ENCODE measurements around the gene IPO11. TPM values are rescaled to one million over a fixed set of nuclear protein-coding genes. Genes with fewer than 3 reads are reported as not detected.

IPO11 gene
- total and polyA plus RNA-seq, 9 donors = 10.4 to 40.3 (median 24.6) TPM

GRCh38 chr5:62521319-62521718 is 108.8 kb downstream of the IPO11 start:
- no peaks in the 10 kb centered on the region for H3K9me3 ChIP-seq
- DNase-seq = no peak
- no peaks in the 10 kb centered on the region for H3K27me3 ChIP-seq
- no peak overlapping the region for H3K27ac ChIP-seq
- H3K36me3 ChIP-seq = no peaks in the 10 kb centered on the region
- H3K4me3 ChIP-seq = no peak overlapping the region
- H3K4me1 ChIP-seq (ENCODE audit: insufficient read depth) = peaks cover 2% of the 10 kb centered on the region
- WGBS, 3 donors = 68 to 74% (median 72%) methylated on average over 2 of the region's 2 CpGs
- intact Hi-C loops (cut with DNase I) = no loop called here
- TF ChIP-seq CTCF (IDR thresholded peaks at IDR 0.05) = no peak
- no peak for TF ChIP-seq POLR2A (IDR thresholded peaks at IDR 0.05)
- no peak for TF ChIP-seq EP300 (IDR thresholded peaks at IDR 0.05)

GRCh38 chr5:62522811-62523210 is 110.2 kb downstream of the IPO11 start:
- Histone ChIP-seq H3K4me3 (no peak overlapping the region), H3K9me3 (no peaks in the 10 kb centered on the region), H3K36me3 (no peaks in the 10 kb centered on the region), H3K4me1 (ENCODE audit: insufficient read depth) (peaks cover 2% of the 10 kb centered on the region), H3K27ac (no peak overlapping the region), H3K27me3 (no peaks in the 10 kb centered on the region)
- 91 to 100% (median 98%) methylated on average over 1 of the region's 1 CpG for WGBS, 3 donors
- TF ChIP-seq POLR2A (IDR thresholded peaks at IDR 0.05) = no peak
- no peak for TF ChIP-seq EP300 (IDR thresholded peaks at IDR 0.05)
- TF ChIP-seq CTCF (IDR thresholded peaks at IDR 0.05) = no peak
- no peak for DNase-seq
- intact Hi-C loops (cut with DNase I) = no loop called here

DNA sequence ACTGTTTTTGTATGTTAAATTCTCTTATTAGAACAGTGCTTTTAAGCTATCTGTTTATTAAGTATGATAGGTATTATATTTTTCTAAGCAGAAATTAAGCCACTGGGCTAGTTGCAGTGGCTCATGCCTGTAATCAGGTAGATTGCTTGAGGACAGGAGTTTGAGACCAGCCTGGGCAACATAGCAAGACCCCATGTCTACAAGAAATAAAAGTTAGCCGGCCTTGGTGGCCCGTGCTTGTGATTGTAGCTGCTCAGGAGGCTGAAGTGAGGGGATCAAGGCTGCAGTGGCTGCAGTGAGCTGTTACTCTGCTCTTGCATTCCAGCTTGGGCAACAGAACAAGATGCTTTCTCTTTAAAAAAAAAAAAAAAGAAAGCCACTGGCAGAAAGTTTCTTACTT is 121.0 kb downstream of the IPO11 start:
- intact Hi-C loops (cut with DNase I) = no loop called here
- WGBS, 3 donors = 83 to 86% (median 85%) methylated on average over 2 of the region's 2 CpGs

GRCh38 chr5:62534461-62535236 is 122.1 kb downstream of the IPO11 start:
- H3K27ac ChIP-seq = no peak overlapping the region
- intact Hi-C loops (cut with DNase I) = no loop called here
- WGBS, 3 donors = 50 to 98% (median 72%) methylated on average over 4 of the region's 4 CpGs

More for the DNA sequence above, 121.0 kb downstream of the IPO11 start:
- no peaks in the 10 kb centered on the region for H3K36me3 ChIP-seq
- no peak overlapping the region for H3K27ac ChIP-seq
- H3K9me3 ChIP-seq = no peaks in the 10 kb centered on the region
- no peak for DNase-seq
- TF ChIP-seq EP300 (IDR thresholded peaks at IDR 0.05) (no peak), CTCF (IDR thresholded peaks at IDR 0.05) (no peak)
- H3K27me3 ChIP-seq = no peaks in the 10 kb centered on the region
- H3K4me1 ChIP-seq (ENCODE audit: insufficient read depth) = no peaks in the 10 kb centered on the region
- no peak overlapping the region for H3K4me3 ChIP-seq

More at GRCh38 chr5:62534461-62535236, 122.1 kb downstream of the IPO11 start:
- H3K27me3 ChIP-seq = no peaks in the 10 kb centered on the region
- no peaks in the 10 kb centered on the region for H3K4me1 ChIP-seq (ENCODE audit: insufficient read depth)
- no peaks in the 10 kb centered on the region for H3K36me3 ChIP-seq
- no peak overlapping the region for H3K4me3 ChIP-seq
- no peaks in the 10 kb centered on the region for H3K9me3 ChIP-seq
- TF ChIP-seq EP300 (IDR thresholded peaks at IDR 0.05) = no peak
- no peak for TF ChIP-seq CTCF (IDR thresholded peaks at IDR 0.05)
- TF ChIP-seq POLR2A (IDR thresholded peaks at IDR 0.05) = no peak
- no peak for DNase-seq

All from ovary (tissue), 9 donors.